Right lobe of liver (tissue), 4 donors: ENCODE measurements around the gene DOCK10.

Experiments
- POLR2A ChIP-seq: fragments of 450-650 bp; IDR thresholded peaks from one replicate; pipeline ENCODE4 v1.6.1; 2017; ENCODE audit warnings: antibody characterized with exemption, mild to moderate bottlenecking
- TF ChIP-seq, protein P1 (sequence below), 4 donors: fragments of 200-600 bp in 3 of 4; fragments of 450-650 bp in 1 of 4; IDR thresholded peaks; one replicate each; pipeline versions ENCODE4 v1.5.1 to v1.8.0; 2016 to 2022; ENCODE audit warnings: antibody characterized with exemption in 4 of 4, mild to moderate bottlenecking in 2 of 4
- donor health status: DM: no; HTN: no; CAD: no.
- donor health status: DM: no; HTN: no; CAD: no.
- donor health status: DM: no; HTN: yes; CAD: no.

GRCh38 chr2:224995419-224995818 is 46.8 kb downstream of the DOCK10 start:
- TF ChIP-seq, protein P1, sequence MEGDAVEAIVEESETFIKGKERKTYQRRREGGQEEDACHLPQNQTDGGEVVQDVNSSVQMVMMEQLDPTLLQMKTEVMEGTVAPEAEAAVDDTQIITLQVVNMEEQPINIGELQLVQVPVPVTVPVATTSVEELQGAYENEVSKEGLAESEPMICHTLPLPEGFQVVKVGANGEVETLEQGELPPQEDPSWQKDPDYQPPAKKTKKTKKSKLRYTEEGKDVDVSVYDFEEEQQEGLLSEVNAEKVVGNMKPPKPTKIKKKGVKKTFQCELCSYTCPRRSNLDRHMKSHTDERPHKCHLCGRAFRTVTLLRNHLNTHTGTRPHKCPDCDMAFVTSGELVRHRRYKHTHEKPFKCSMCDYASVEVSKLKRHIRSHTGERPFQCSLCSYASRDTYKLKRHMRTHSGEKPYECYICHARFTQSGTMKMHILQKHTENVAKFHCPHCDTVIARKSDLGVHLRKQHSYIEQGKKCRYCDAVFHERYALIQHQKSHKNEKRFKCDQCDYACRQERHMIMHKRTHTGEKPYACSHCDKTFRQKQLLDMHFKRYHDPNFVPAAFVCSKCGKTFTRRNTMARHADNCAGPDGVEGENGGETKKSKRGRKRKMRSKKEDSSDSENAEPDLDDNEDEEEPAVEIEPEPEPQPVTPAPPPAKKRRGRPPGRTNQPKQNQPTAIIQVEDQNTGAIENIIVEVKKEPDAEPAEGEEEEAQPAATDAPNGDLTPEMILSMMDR (IDR thresholded peaks at IDR 0.05): no peak
- TF ChIP-seq POLR2A: no peak
